GM11168 (cell line): ENCODE results near the gene B3GALT6.

Experiments
- in situ Hi-C: fragments of 300-500 bp; cut with MboI; formaldehyde crosslinking; loops from one replicate; pipeline ENCODE4 v1.12.0; 2022; ENCODE audit warnings: low sequenced_read_pairs; ENCODE audit not compliant: unreplicated experiment

The B3GALT6 gene

GRCh38 chr1:1229770-1230169 lies 2.3 kb upstream of the B3GALT6 start:
- in situ Hi-C loops, result no loop called here

- in situ Hi-C loops, result no loop called here
Measured at GRCh38 chr1:1230656-1231399, 1.2 kb upstream of the B3GALT6 start.

GRCh38 chr1:1231400-1232207 lies 433 bp upstream of the B3GALT6 start, which contains the start of gene SDF4:
TSS of gene SDF4 (minus strand) at chr1:1232001. CDS start at chr1:1228772, 3,229 bp downstream.
- in situ Hi-C loops, result no loop called here

DNA sequence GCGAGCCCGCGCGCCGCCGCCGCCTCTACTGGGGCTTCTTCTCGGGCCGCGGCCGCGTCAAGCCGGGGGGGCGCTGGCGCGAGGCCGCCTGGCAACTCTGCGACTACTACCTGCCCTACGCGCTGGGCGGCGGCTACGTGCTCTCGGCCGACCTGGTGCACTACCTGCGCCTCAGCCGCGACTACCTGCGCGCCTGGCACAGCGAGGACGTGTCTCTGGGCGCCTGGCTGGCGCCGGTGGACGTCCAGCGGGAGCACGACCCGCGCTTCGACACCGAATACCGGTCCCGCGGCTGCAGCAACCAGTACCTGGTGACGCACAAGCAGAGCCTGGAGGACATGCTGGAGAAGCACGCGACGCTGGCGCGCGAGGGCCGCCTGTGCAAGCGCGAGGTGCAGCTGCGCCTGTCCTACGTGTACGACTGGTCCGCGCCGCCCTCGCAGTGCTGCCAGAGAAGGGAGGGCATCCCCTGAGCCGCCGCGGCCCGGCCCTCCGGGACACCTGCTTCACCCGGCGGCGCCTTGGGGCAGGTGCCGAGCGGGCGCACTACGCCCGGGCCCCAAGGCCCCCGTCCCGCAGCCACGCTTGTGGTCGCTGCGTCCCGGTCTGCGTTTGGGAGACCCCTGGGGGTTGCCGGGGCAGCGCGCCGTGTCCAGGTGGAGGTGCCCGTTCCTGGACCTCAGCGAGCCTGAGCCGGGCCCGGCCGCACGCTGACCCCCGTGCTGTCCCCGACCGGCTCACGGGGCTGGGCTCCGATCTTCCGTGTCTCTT lies 944 bp downstream of the B3GALT6 start:
- in situ Hi-C loops, result no loop called here

- in situ Hi-C loops, result no loop called here
Measured at GRCh38 chr1:1233567-1233892, 1.5 kb downstream of the B3GALT6 start.

DNA sequence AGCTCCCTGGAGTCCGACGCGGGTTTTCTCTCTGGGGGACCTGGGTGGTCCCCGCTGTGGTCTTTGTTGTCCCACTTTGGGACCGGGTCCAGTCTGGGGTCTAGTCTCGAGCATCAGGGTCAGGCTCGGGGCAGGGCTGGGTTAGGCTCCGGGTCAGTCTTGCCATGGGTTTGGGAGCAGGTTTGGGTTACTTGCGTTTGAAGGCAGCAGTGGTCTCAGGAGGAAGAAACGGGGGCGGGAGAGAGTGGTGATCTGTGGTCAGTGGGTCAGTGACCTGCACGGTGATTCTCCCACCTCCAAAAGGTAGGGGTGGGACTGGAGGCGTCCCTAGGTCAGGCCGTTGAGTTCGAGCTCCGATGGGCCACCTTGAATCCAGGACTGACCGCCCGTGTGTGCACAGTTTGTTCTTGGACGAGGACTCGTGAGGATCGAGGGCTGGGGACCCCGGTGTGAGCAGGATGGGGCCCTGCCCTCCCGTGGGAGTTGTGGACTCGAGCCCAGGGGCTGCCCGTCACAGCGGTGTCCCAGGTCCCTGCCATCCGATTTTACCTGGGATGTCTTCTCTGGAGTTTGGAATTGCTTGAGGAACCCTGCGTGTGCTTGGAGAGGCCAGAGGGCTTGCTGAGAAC lies 2.3 kb downstream of the B3GALT6 start:
- in situ Hi-C loops, result no loop called here

DNA sequence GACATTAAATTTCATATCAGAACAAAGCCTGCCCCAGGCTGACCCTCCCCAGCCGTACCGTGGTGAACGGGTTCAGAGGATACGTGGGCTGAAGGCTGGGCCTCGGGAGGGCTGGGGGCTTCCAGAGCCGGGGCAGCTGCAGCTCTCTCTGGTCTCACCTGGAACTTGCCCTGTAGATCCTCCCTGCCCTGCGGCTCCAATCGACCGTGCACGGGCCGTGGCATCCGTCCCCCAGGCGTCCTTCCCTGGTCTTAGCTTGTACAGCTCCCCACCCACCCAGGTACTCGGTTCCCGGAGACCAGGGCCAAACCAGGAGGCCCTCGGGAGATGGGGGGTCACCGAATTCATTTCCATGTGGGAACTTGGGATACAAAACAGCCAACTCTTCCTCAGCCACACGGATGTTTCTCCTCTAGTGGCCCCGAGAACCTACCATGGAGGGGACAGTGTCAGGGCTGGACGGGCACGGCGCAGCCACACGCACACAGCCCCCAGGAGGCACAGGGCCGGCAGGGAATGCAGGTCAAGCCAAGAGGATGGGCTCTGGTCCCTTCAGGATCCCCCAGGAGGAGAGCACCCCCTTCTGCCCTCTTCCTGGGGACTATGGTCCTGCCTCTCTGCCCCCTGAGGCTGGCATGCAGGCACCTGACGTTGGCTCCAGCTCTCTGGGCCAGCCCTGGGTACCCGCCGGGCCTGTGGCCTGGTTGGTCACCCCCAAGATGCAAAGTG lies 3.1 kb downstream of the B3GALT6 start:
- in situ Hi-C loops, result no loop called here

DNA sequence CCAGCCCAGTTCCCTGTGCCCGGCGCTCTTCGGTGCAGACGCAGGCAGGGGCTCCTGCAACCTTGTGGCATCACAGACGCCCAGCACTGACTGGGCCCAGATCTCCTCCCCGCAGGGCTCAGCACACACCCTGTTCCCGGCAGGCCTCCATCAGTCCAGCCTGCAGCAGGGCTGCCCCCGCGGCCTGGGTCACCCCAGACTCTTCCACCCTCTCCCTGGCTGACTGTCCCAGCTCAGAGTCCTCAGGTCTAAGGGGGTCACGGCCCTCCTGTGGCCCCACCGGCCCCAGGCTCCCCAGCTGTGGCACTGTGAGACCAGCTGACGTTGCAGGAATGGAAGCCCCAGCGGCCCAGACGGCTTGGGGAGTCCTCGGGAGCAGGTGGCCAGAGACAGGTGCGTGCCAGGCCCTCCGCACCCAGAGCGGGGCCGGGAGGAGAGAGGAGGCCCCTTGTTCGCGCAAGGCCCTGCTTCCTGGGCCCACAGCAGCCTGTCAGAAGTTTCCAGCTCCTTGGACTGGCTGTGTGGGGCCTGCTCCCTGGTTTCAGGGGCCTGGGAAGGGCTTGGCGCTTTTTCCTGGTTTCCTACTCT lies 4.2 kb downstream of the B3GALT6 start:
- in situ Hi-C loops, result no loop called here

DNA sequence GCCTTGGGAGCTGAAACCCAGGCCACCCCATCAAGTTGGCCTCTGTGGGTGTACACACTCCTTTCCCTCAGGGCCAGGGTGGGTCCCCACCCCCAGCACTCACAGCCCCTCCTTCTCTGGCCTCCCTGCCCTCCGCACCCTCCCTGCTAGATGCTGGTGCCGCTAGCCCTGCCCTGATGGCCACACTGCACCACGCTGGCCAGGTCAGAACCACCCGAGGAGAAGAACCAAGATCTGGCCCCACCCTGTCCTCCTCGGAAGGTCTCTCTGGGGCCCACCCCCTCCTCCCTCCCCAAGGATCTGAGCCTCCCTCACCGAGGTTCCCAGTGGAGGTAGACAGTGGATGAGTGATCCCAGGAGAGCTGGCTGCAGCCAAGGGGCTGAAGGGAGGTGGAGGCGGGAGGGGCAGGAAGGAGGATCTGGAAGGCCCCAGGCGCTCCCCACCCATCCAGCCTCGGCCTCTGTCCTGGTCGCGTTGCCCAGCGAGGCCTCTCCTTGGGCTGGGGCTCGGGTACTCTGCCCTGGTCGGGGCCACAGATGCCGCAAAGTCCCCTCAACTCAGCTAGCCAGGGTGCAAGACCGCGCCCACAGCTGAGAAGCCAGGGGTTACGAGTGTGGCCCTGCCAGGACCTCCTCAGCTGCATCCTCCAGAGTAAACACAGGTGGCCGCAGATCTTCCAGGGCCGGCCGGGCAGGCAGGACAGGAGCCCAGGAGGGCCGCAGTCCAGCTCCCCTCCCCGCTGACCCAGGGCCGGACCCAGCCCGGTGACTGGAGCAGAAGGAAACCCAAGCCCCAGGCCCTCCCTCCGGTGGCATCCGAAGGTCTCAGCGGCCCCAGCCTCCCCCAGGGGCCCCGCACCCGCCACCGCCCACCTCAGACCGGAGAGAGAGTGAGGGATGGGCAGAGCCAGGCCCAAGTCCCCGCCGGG lies 5.2 kb downstream of the B3GALT6 start:
- in situ Hi-C loops, result no loop called here

- in situ Hi-C loops, result no loop called here
Measured at GRCh38 chr1:1237874-1238701, 6.1 kb downstream of the B3GALT6 start.

GRCh38 chr1:1238702-1239178 lies 6.7 kb downstream of the B3GALT6 start:
- in situ Hi-C loops, result no loop called here

- in situ Hi-C loops, result no loop called here
Measured at GRCh38 chr1:1239227-1239613, 7.2 kb downstream of the B3GALT6 start.

DNA sequence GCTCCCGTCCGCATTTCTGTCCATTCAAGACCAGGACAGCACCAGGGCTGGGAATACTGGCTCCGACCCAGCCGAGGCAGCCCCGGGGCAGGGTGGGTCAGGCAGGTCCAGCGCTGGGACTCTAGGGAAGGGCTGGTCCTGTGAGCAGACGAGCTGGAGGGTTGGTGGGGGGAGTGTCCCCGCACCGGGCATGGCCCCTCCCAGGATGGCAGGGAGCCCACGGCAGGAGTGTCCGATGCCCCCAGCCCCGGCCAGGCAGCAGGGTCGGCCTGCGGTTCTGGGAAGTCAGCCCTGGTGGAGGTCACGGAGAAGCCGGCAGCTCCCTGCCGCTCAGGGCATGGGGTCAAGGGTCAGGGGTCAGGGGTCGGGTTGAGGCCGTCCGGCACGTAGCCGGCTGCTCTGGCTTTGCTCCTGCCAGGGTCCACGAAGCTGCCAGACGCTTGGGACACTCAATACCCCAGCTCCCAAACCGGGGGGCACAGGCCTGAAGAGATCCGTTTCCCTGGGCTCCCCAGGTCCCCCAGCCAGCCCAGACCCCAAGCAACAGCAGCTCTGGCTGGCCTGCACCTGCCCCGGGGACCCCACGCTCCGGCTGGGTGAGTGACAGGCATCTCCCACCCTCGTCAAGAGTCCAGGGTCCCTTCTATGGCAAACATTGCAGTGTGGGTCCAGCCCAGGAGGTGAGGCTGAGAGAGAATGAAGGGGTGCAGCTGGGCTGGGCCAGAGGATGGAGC lies 7.7 kb downstream of the B3GALT6 start:
- in situ Hi-C loops, result no loop called here

DNA sequence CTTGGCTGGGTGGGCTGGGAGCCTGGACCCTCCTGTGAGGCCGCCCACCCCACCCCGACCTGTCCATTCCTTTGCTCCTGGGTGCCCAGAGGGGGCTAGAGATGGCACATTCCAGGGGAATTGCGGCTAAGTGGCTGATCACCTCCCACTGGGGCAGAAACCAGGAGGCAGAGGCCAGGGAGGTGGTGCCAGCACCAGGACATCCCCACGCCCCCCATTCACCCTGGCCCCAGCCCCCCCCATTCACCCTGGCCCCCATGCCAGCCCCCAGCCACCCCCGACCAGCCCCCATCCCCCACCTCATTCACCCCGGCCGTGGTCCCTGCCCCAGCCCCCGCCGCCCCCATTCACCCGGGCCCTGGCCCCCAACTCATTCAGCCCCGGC lies 8.3 kb downstream of the B3GALT6 start:
- in situ Hi-C loops, result no loop called here

- in situ Hi-C loops, result no loop called here
Measured at GRCh38 chr1:1240822-1241587, 9.0 kb downstream of the B3GALT6 start.

- in situ Hi-C loops, result no loop called here
Measured at GRCh38 chr1:1241588-1242219, 9.7 kb downstream of the B3GALT6 start.
